ENCODE results near the gene TREML1.

The TREML1 gene

DNA sequence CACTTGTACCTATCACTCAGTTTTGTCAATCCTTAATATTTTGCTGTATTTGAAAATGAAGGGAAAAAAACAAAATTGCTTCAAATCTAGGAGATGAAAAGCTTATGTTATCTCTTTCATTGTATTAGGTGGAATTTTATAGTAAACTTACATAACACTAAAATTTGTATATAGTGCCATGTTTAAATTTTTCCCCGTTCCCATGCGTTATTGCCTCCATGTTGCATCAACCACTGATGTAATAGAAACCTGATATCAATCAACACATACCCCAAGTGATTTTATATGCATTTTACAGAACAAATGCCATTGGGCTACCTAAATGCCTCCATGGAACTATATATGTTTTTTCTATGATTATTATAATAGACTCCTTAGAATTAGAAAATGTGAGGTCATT lies 23.5 kb upstream of the TREML1 start:
- no peak for DNase-seq (ENCODE audit: low read depth)

- DNase-seq (ENCODE audit: low read depth) = no peak
Observed at GRCh38 chr6:41177287-41177686, 23.1 kb upstream of the TREML1 start.

DNA sequence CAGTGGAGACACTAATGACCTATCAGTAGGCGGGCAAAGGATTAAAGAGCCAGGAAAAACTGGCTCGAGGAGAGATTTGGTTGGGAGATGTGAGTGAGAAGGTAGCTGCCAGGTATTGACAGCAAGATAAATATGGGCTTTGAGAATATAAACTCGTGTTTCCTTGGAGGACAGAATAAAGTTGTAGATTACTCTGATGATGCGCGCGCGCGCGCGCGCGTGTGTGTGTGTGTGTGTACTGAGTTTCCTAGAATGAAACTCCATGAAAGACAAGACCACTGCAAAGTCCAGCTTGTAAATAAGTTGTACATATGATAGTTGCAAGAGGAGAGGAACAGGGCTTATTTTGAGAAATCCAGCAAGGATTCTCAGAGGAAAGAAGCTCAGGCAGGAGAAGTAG lies 22.0 kb upstream of the TREML1 start:
- no peak for DNase-seq (ENCODE audit: low read depth)

DNA sequence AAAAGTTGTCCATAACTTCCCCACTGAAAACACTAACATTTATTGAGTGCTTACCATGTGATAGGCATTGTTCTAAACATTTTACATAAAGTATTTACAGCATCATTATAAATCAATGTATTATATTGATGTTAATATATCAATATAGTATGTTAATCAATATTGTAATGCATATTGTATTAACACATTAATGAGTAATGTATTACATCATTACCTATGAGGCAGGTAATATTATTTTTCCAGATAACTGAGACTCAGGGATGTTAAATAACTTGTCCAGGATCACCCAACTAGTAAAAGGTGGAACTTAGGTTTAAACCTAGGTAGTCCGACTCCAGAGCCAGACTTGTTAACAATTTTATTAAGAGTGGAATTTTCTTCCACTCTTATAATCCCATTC lies 20.9 kb upstream of the TREML1 start:
- DNase-seq (ENCODE audit: low read depth) = no peak

DNA sequence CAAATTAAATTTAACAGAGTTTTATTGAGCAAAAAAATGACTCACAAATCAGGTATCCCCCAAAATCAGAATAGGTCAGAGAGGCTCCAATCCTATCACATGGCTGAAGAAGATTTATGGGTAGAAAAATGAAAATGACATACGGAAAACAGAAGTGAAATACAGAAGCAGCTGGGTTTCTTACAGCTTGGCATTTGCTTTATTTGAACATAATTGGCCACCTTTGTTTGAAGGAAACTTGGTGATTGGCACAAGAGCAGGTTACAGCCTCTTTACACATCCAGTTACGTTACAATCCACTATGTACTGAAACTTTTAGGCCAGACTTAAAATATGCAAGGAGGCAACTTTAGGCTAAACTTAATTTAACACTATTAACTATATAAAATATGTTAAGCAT lies 20.5 kb upstream of the TREML1 start:
- DNase-seq (ENCODE audit: low read depth) = no peak

DNA sequence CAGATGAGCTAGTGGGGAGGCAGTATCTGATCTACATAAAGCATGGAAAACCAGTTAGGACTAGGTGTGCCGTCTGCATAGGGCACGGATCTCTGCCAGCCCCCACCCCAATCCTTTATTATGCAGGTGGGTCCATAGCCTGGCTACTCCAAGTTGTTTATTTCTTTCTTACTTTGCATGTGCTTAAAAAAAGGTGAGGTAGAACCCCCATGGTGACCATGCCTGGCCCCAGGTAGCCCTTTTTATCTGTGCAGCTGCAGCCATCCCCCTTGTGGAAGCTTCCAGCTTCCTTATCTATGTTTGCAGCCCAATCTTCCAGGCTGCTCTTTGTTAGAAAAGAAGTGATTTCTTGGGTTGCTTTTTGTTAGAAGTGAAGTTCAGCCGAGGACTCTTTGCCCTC lies 17.8 kb upstream of the TREML1 start:
- DNase-seq (ENCODE audit: low read depth) = no peak

- no peak for DNase-seq (ENCODE audit: low read depth)
Observed at GRCh38 chr6:41170547-41171160, 16.5 kb upstream of the TREML1 start.

DNA sequence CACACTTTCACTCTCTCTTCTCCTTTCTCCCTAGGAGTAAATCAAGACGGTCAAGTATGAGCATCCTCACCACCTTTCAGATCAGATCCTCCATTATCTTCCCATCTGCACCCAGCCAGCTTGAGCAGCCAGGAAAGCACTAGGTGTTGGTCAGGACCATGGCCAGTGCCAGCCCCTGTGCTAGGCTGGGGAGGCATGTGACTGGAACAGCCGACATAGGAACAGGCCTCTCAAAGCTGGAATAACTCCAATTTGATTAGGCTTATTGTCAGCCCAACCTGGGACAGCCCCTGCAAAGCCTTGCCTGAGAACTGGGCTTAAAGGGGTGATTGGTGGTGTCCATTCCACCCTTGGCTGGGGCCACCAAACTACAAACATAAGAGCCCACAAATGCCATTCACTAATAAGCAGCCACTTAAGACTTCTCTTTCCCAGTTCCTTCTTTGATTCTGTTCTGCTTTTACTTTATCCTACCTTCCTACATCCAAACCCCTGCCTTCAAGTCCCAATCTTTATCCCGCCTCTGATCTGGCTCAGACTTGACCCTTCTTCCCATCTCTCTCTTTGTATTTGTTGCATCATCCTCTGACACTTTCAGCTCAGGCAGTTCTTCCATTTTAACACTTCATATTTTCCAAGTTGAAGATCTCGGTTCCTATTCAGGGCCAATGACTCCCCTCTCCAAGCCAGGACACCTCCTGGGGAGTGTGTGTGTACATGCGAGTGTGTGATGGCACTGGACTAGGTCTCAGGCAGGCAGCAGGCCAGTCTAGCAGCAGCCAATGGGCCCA lies 13.2 kb upstream of the TREML1 start:
- DNase-seq (ENCODE audit: low read depth) = no peak

DNA sequence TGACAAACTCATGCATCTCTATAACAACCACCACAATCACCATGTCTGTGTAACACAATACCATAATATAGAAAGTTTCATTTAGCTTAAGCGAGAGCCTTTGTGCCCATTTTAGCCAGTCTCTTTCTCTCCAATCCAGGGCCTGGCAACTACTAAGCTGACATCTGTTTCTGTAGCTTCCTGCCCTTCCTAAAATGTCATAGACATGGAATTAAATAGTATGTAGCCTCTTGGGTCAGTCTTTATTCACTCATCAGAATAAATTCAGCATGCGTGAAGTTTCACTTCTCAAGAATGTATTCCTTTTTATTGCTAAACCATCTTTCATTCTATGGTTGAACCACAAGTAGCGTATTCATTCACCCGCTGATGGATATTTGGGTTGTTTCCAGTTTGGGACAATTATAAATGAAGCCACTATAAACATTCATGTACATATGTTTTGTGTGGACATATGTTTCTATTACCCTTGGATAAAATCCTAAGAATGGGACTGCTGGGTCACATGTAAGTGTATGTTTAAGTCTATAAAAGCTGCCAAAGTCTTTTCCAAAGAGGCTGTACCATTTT lies 10.5 kb upstream of the TREML1 start:
- DNase-seq (ENCODE audit: low read depth) = no peak

GRCh38 chr6:41163419-41163717 lies 9.2 kb upstream of the TREML1 start:
- DNase-seq (ENCODE audit: low read depth) = no peak

DNA sequence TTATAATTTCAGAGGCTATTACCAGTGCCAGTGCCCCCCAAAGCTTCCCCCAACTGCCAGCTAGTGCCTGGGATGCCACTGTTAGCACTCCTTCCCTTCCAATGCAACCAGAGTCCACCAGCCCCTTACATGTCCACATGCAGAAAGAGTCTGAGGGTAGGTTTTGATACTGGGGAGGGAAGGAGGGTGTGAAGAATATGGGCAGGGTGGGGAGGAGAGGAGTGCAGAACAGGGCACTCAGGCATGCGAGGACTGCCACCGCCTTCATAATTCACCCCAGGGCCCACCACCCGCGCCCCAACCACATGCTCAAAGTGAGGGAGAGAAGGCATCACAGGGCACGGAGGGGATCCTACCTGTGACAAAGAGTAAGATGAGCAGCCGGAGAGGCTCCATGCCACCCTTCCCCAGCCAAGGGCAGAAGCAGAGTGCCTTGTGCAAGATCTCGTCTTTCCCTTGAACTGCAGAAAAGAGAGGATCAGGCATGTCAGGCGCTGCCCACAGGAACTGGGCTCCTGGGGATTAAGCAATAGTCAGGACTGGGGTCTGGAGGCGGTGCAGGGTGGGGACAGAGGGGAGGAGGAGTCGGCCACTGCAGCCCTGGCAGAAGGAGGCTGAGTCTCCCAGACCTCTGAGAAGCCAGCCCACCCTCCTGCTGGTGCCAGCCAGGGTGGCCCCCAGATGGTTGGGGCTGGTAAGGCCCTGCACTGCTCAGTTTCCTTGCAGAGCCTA lies 8.7 kb upstream of the TREML1 start, which contains the start of gene TREM2:
TSS of gene TREM2 (minus strand) at position 430 of the 732 bp plus-strand sequence. CDS start at position 396, 34 bp downstream.
- no peak for DNase-seq (ENCODE audit: low read depth)

- DNase-seq (ENCODE audit: low read depth) = no peak
Observed at GRCh38 chr6:41161851-41162552, 7.9 kb upstream of the TREML1 start.

GRCh38 chr6:41161380-41161779 lies 7.2 kb upstream of the TREML1 start:
- DNase-seq (ENCODE audit: low read depth) = no peak

DNA sequence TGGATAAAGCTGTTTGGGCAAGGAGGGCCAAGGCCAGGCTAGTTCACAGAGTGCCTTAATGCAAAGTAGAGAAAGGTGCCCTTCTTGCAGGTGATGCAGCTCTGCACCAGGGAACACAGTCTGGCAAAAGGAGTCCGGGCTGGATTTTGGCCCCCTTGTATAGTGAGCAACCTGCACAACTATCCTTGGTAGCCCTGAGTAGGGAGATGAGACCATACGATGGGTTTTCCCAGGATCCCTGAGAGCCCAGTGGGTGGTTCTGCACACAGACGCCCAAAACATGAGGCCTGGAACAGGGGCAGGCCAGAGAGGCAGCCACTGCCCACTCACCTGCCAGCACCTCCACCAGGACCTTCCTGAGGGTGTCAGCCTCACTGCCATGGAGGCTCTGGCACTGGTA lies 6.8 kb upstream of the TREML1 start:
- no peak for DNase-seq (ENCODE audit: low read depth)

DNA sequence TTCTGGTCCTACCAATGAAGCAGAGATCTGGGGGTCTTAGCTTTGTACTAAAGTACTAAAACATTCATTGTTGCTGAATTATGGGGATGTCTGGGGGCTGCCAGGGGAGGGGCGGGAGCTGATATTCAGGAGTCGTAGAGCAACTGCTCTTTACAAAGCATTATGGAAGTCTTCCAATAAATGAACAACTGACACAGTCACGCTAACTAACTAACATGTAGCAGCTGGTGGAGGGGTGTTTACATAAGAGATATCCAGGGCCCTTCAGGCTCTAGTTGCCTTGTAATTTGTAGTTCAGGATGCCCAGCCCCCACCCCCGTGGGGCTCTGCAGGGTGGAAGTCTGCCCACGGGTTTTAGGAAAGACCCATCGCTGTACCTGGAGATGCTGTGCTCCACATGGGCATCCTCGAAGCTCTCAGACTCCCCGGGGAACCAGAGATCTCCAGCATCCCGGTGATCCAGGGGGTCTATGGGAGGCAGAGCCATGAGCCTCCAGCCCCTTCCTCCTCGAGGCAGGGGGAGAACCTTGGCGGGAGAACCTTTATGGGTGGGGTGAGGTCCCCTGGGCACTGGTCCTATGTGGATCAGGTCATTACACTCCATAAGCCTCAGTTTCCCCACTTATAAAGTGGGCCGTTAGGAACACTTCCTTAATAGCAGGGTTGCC lies 5.4 kb upstream of the TREML1 start:
- DNase-seq (ENCODE audit: low read depth) = no peak

GRCh38 chr6:41157323-41157722 lies 3.2 kb upstream of the TREML1 start:
- no peak for DNase-seq (ENCODE audit: low read depth)

DNA sequence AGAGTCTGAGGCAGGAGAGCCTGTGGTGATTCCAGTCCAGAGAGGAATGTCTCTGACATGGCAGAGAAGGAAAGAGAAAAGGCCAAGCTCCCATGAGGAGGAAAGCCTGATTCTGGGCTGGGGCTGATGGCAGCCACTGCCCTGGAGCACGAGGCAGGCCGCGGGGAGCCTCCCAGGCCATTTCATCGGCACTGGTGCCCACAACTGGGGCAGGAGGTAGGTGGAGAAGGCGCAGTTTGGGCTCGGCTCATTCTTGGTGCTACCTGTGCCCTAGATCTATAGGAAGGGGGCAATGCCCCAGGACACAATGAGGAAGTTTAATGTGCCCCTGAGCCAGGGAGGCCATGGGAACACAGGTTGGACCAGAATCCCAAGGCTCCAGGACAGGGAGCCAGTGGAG lies 2.6 kb upstream of the TREML1 start:
- DNase-seq (ENCODE audit: low read depth) = no peak

GRCh38 chr6:41156001-41156400 lies 1.9 kb upstream of the TREML1 start:
- no peak for DNase-seq (ENCODE audit: low read depth)

GRCh38 chr6:41155132-41155805 lies 1.1 kb upstream of the TREML1 start:
- no peak for DNase-seq (ENCODE audit: low read depth)

DNA sequence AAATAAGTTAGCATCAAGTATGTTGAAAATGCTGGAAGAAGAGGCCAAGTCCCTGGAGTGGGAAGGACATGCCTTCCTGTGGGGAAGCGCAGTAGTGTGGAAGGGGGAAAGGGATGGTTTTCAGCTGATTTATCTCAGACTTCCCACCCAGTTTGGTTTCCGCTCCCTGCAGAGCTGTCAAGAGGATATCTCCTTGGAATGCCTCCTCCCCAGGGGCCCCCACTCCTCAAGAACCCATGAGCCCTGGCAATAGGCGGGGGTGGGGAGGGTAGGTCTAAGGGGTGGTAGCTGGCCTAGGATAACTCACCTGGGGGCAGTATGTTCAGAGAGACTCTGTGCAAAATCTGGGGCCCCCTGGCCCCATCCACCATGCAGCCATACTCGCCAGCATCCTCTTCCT lies 696 bp downstream of the TREML1 start:
- DNase-seq (ENCODE audit: low read depth) = no peak

- no peak for DNase-seq (ENCODE audit: low read depth)
Observed at GRCh38 chr6:41150671-41151070, 3.5 kb downstream of the TREML1 start.
